ENCODE results near the gene ZNF334.

The ZNF334 gene

DNA sequence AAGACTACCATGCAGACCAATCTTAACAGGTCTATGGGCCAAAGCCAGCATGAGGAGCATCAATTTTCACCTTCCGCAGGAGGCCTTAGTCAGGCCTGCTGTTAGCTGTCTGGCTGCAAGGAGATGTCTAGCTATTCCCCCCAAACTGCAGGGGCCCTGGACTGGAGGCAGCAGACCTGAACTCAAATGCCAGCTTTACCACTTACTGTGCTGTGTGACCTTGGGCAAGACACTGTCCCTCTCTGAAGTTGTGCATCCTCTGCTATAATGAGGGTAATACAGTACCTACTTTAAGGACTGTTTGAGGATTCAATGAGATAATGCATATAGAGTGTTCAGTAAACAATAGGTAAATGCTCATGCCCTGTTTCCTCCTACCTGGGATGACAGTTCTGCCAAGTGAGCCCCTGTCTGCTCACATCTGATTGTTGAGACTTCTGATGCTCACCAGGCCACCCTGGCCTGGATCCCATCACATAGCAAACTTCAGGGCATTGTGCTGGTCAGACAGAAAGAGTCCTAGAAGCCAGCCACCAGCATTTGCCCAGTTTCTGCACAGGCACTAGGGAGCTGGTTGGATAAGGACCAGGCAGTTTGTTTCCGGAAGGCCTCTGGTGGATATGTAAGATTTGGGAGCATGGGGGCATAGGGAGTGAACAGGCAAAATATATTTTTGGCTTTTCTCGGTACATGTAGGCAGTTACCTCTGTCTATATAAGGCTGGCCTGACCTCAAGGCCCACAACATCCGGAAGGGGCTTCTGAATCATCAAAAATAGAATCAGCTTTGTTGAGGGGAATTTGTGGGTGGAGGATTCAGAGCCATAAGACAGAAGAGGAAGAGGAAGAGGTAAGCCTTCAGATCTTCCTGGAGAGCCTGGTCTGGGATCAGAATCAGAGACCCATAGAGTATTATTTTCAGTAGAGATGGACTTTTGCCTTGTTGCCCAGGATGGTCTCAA is 39.4 kb upstream of the ZNF334 start:
- no peaks in the 10 kb centered on the region for H3K36me3 ChIP-seq (ENCODE audit: control insufficient read depth, low read depth, low read length)
- H3K9me3 ChIP-seq (ENCODE audit: control insufficient read depth, low read depth, low read length) = no peaks in the 10 kb centered on the region
- H3K4me1 ChIP-seq (ENCODE audit: control insufficient read depth, low read depth, low read length) = peaks cover 38% of the 10 kb centered on the region
- no peaks in the 10 kb centered on the region for H3K27me3 ChIP-seq (ENCODE audit: control insufficient read depth, insufficient read depth, low read length)
- H3K27ac ChIP-seq (ENCODE audit: low read length) = peak overlapping the region; percentile 88
- no peak overlapping the region for H3K4me3 ChIP-seq (ENCODE audit: low read length)
- H3K9ac ChIP-seq (ENCODE audit: low read length) = peak overlapping the region; percentile 65

DNA sequence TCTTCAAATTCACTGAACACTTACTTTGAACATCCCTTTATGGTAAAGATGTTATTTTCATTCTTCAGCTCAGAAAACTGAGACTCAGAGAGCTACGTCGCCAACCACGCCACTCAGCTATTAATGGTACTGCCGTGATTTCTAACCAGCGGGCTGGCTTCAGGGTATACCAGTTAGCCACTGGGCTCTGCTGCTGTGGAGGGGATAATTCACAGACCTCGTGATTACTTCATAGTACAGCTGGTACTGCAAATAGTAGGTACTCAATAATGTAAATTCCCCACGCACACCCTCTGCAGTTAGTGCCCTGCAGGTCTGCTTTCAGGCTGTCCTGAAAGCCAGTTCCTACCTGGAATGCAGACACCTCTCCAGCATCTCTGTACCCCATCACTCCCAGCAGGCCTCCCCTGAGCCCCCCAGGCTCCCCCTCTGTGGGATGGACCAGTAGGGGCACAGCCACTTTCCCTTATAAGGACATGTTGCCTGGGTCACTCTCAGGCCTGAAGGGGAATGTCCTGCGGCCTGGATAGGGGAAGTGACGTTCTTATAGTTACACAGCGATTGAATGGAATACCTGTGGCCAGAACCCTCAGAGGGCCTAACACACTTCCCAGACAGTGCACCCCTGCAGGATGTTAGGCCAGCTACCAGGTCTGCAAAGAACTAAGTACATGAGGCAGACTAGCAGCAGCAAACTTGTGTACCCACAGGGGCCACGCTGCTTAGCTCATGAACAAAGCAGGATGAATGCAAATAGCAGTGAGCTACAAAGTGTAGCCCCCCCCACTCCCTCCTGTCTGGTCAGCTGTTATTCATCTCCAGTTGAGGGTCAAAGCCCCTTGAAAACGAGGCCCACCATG is 38.4 kb upstream of the ZNF334 start:
- Histone ChIP-seq H3K9ac (ENCODE audit: low read length) (peak overlapping the region; percentile 65), H3K27me3 (ENCODE audit: control insufficient read depth, insufficient read depth, low read length) (no peaks in the 10 kb centered on the region), H3K4me1 (ENCODE audit: control insufficient read depth, low read depth, low read length) (peaks cover 38% of the 10 kb centered on the region), H3K27ac (ENCODE audit: low read length) (peak overlapping the region; percentile 88), H3K4me3 (ENCODE audit: low read length) (no peak overlapping the region), H3K36me3 (ENCODE audit: control insufficient read depth, low read depth, low read length) (no peaks in the 10 kb centered on the region), H3K9me3 (ENCODE audit: control insufficient read depth, low read depth, low read length) (no peaks in the 10 kb centered on the region)

DNA sequence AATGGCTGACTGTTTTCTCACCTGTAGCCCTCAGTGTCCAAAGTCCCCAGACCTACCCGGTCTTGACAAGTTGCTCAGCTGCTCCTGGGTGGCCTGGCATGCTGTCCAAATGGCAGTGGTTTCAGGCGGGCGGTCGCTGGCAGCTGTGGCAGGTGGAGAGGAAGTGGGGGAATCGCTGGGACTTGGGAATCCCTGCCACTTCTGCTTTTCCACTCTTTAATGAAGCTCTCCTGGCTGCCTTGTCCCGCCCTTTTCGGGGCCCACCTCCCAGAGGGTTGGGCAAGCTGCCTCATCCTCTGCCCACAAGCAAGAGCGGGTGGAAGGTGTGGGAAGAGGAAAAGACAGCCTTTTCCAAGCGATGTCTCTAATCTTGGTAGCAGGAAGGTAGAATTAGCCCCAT is 37.1 kb upstream of the ZNF334 start, which contains the start of gene OCSTAMP:
OCSTAMP (minus strand) TSS at position 194 of the 400 bp plus-strand sequence; CDS start at position 100, 94 bp downstream.
- Histone ChIP-seq H3K9ac (ENCODE audit: low read length) (peak within 1 kb of the TSS; percentile 65), H3K27me3 (ENCODE audit: control insufficient read depth, insufficient read depth, low read length) (no peaks in the 10 kb centered on the region), H3K4me1 (ENCODE audit: control insufficient read depth, low read depth, low read length) (peaks cover 37% of the 10 kb centered on the region), H3K36me3 (ENCODE audit: control insufficient read depth, low read depth, low read length) (no peaks in the 10 kb centered on the region), H3K4me3 (ENCODE audit: low read length) (no peak within 1 kb of the TSS), H3K27ac (ENCODE audit: low read length) (peak within 1 kb of the TSS; percentile 54), H3K9me3 (ENCODE audit: control insufficient read depth, low read depth, low read length) (no peaks in the 10 kb centered on the region)

DNA sequence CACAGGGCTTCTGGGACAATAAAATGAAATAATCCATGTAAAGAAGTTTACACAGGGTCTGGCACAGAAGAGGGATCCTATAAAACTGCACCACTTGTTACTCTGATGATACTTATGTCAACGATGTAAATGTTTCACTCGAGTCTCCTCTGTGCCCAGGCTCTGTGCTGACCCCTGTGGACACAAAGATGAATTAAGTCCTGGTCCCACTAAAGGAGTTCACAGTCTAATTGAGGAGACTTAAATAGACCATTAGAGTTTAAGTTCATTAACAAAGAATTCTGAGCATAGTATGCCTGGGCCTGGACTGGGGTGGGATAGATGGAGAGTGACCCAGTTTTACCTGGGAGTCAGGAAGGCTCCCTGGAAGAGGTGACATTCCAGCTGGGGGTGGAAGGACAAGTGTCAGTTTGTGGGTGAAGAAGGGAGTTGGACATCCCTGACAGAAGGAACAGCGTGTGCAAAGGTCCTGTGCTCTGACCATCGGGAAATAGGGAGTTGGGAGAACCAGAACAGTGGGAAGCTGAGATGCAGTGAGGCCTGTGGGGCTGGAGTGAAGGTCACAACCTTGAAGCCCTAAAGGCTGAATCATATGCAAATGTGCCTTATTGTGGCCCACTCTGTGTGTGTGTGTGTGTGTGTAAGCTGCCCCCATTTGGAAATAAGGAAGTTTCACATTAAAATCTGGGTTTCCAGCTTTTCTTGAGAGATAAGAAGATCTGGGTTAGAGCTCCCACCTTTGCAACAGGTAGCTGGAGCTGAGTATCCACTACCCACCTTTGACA is 36.0 kb upstream of the ZNF334 start:
- Histone ChIP-seq H3K9ac (ENCODE audit: low read length) (no peak overlapping the region), H3K36me3 (ENCODE audit: control insufficient read depth, low read depth, low read length) (no peaks in the 10 kb centered on the region), H3K27ac (ENCODE audit: low read length) (no peak overlapping the region), H3K27me3 (ENCODE audit: control insufficient read depth, insufficient read depth, low read length) (no peaks in the 10 kb centered on the region), H3K9me3 (ENCODE audit: control insufficient read depth, low read depth, low read length) (no peaks in the 10 kb centered on the region), H3K4me1 (ENCODE audit: control insufficient read depth, low read depth, low read length) (peaks cover 27% of the 10 kb centered on the region), H3K4me3 (ENCODE audit: low read length) (no peak overlapping the region)

DNA sequence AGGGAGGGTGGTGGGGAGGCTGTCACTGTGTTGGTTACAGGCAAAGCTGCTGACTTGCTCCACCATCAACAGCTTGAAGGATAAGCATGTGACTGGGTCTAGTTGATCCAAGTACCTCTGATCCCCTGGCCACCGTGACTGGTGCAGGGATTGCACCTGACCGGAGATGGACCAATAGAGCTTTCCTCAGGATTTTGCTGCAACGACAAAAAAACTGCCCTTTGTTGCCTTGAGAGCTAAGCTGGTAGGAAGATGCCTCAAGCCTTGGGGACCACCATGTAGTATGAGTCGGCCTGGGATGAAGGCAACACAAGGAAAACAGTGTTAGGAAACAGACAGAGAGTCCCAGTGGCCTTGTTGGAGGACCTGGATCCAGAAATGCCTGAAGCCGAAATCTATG is 35.3 kb upstream of the ZNF334 start:
- no peaks in the 10 kb centered on the region for H3K9me3 ChIP-seq (ENCODE audit: control insufficient read depth, low read depth, low read length)
- no peaks in the 10 kb centered on the region for H3K36me3 ChIP-seq (ENCODE audit: control insufficient read depth, low read depth, low read length)
- no peaks in the 10 kb centered on the region for H3K27me3 ChIP-seq (ENCODE audit: control insufficient read depth, insufficient read depth, low read length)
- no peak overlapping the region for H3K4me3 ChIP-seq (ENCODE audit: low read length)
- no peak overlapping the region for H3K9ac ChIP-seq (ENCODE audit: low read length)
- no peak overlapping the region for H3K27ac ChIP-seq (ENCODE audit: low read length)
- peaks cover 27% of the 10 kb centered on the region for H3K4me1 ChIP-seq (ENCODE audit: control insufficient read depth, low read depth, low read length)

DNA sequence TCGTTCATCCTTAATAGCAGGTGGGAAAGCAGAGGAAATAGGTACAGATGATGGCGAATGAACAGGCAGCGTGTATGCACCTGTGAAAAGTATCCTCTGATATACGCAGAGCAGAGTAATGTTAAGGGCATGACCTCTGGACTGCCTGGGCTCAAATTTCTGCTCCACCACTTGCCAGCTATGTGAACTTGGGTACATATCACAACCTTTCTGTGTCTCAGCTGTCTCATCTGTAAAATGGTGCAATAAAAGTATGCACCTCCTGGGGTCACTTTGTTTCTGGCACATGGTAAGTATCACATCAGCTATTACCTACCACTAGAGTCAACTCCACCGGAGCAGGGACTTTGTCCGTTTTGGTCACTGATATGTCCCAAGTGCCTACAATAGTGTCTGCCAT is 34.6 kb upstream of the ZNF334 start:
- Histone ChIP-seq H3K36me3 (ENCODE audit: control insufficient read depth, low read depth, low read length) (no peaks in the 10 kb centered on the region), H3K27ac (ENCODE audit: low read length) (no peak overlapping the region), H3K4me1 (ENCODE audit: control insufficient read depth, low read depth, low read length) (peaks cover 23% of the 10 kb centered on the region), H3K9me3 (ENCODE audit: control insufficient read depth, low read depth, low read length) (no peaks in the 10 kb centered on the region), H3K27me3 (ENCODE audit: control insufficient read depth, insufficient read depth, low read length) (no peaks in the 10 kb centered on the region), H3K9ac (ENCODE audit: low read length) (no peak overlapping the region), H3K4me3 (ENCODE audit: low read length) (no peak overlapping the region)

DNA sequence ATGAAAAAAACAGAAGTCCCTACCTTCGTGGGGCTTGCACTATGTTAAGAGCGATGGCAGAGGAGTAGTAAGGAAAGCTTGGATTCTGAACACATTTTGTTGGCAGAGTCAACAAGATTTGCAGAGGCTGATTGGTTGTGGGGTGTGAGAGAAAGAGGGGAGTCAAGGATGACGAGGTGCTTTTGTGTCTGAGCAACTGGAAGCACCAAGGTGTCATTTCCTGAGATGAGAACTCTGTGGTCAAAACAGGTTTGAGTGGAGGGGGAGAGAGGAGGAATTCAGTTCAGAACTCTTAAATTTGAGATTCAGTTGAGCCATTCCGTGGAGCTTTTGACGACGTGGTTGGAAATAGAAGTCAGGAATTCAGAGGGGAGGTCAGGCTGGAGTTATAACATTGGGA is 33.6 kb upstream of the ZNF334 start:
- Histone ChIP-seq H3K9ac (ENCODE audit: low read length) (no peak overlapping the region), H3K27me3 (ENCODE audit: control insufficient read depth, insufficient read depth, low read length) (no peaks in the 10 kb centered on the region), H3K4me3 (ENCODE audit: low read length) (no peak overlapping the region), H3K9me3 (ENCODE audit: control insufficient read depth, low read depth, low read length) (no peaks in the 10 kb centered on the region), H3K27ac (ENCODE audit: low read length) (no peak overlapping the region), H3K4me1 (ENCODE audit: control insufficient read depth, low read depth, low read length) (peaks cover 12% of the 10 kb centered on the region), H3K36me3 (ENCODE audit: control insufficient read depth, low read depth, low read length) (no peaks in the 10 kb centered on the region)

DNA sequence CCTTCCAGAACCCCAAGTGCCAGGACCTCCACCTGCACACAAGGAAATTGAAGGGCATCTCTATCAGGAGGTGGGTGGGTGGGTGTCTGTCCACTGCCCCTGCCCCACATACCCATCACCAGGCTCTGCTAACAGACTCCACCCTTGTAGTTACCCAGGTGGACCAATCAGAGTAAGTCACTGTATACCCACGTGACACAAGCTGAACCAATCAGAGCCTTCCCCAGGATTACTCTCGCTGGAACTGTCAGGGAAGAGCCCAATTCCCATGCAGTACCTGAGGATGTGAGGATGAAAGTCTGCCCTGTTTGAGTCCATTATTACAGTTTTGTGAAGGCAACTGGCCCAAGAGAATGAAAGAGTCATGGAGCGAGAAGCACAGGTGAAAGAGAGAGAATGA is 32.9 kb upstream of the ZNF334 start:
- H3K9ac ChIP-seq (ENCODE audit: low read length) = no peak overlapping the region
- H3K4me1 ChIP-seq (ENCODE audit: control insufficient read depth, low read depth, low read length) = peaks cover 6% of the 10 kb centered on the region
- no peaks in the 10 kb centered on the region for H3K27me3 ChIP-seq (ENCODE audit: control insufficient read depth, insufficient read depth, low read length)
- H3K9me3 ChIP-seq (ENCODE audit: control insufficient read depth, low read depth, low read length) = no peaks in the 10 kb centered on the region
- H3K36me3 ChIP-seq (ENCODE audit: control insufficient read depth, low read depth, low read length) = no peaks in the 10 kb centered on the region
- no peak overlapping the region for H3K27ac ChIP-seq (ENCODE audit: low read length)
- H3K4me3 ChIP-seq (ENCODE audit: low read length) = no peak overlapping the region

DNA sequence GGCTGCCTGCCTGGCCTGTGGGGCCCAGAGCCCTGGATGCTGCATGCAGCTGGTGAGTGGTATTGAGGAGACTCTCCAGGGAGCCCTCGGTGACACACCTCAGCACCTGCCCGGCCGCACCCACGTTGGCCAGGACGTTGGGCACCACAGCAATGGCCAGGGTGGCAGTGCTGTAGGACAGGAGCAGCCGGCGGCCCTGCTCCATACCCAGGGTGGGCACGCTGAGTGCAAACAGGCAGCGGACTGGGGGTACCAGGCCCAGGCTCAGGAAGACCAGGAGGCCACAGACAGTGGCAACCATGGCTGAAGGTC is 32.4 kb upstream of the ZNF334 start:
- Histone ChIP-seq H3K27me3 (ENCODE audit: control insufficient read depth, insufficient read depth, low read length) (no peaks in the 10 kb centered on the region), H3K4me3 (ENCODE audit: low read length) (no peak overlapping the region), H3K36me3 (ENCODE audit: control insufficient read depth, low read depth, low read length) (no peaks in the 10 kb centered on the region), H3K27ac (ENCODE audit: low read length) (no peak overlapping the region), H3K9me3 (ENCODE audit: control insufficient read depth, low read depth, low read length) (no peaks in the 10 kb centered on the region), H3K4me1 (ENCODE audit: control insufficient read depth, low read depth, low read length) (peaks cover 2% of the 10 kb centered on the region), H3K9ac (ENCODE audit: low read length) (no peak overlapping the region)

DNA sequence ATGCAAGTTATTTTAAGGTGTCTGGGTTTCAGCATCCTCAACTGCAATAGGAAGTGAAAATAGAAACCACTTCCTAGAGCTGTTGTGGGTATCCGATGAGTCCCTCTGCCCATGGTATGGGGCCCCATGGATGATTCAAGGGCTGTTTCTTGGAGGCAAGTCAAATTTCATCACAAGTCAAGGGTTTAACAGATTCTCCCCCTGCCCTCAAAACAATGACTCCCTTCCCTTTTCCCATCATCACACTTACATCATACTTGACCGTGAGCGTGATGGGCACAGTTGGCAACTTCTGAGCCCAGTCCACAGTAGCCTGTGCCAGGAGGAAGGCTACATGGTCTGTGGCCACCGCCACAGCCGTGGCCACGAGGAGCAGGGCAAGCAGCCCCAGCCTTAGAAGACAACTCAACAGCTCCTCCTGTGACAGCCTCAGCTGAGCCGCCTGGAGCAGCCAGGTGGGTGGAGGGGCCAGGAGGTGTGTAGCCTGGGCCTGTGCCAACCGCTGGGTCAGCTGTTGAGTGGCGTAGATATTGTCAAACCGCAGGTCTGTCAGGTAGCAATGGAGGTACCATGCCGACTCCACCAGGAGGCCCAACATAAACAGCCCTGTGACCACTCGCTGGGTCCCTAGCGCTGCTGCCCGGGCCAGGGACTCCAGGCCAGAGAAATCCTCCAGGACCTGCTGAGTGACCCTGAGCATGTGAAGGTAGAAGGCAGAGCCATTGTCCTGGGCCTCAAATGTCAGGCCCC is 31.9 kb upstream of the ZNF334 start:
- Histone ChIP-seq H3K4me3 (ENCODE audit: low read length) (no peak overlapping the region), H3K9me3 (ENCODE audit: control insufficient read depth, low read depth, low read length) (no peaks in the 10 kb centered on the region), H3K27me3 (ENCODE audit: control insufficient read depth, insufficient read depth, low read length) (no peaks in the 10 kb centered on the region), H3K4me1 (ENCODE audit: control insufficient read depth, low read depth, low read length) (no peaks in the 10 kb centered on the region), H3K9ac (ENCODE audit: low read length) (no peak overlapping the region), H3K36me3 (ENCODE audit: control insufficient read depth, low read depth, low read length) (no peaks in the 10 kb centered on the region), H3K27ac (ENCODE audit: low read length) (no peak overlapping the region)

Measured in iPS-18a (cell line).